Activated T-helper 9 cell treated with anti-CD3 and anti-CD28 coated beads, Interleukin-2, amount 50 U/mL, for 16 hours (primary cell): ENCODE results near the gene INTS11.

ENCODE experiments used
- DNase-seq: peaks from one replicate; pipeline ENCODE4 v3.0.0-alpha.2; 2020; ENCODE audit warnings: low read depth

INTS11 gene

GRCh38 chr1:1285102-1285571 lies 39.3 kb downstream of the INTS11 start:
- no peak for DNase-seq

- DNase-seq: no peak
Observed at GRCh38 chr1:1284221-1285101, 40.0 kb downstream of the INTS11 start.

- no peak for DNase-seq
Observed at GRCh38 chr1:1283821-1284220, 40.6 kb downstream of the INTS11 start.

GRCh38 chr1:1282998-1283397 lies 41.5 kb downstream of the INTS11 start:
- DNase-seq: no peak

GRCh38 chr1:1281533-1282321 lies 42.7 kb downstream of the INTS11 start:
- DNase-seq: no peak

GRCh38 chr1:1280782-1281481 lies 43.5 kb downstream of the INTS11 start:
- no peak for DNase-seq

GRCh38 chr1:1279028-1279427 lies 45.4 kb downstream of the INTS11 start:
- no peak for DNase-seq

- no peak for DNase-seq
Observed at GRCh38 chr1:1278620-1279019, 45.8 kb downstream of the INTS11 start.

GRCh38 chr1:1275836-1276235 lies 48.6 kb downstream of the INTS11 start:
- DNase-seq: no peak

- no peak for DNase-seq
Observed at GRCh38 chr1:1274931-1275431, 49.5 kb downstream of the INTS11 start.

GRCh38 chr1:1274299-1274930 lies 50.0 kb downstream of the INTS11 start:
- no peak for DNase-seq

GRCh38 chr1:1273512-1274298 lies 50.8 kb downstream of the INTS11 start, which contains the start of gene UBE2J2:
TSS of gene UBE2J2 (minus strand) at chr1:1273854. CDS start at chr1:1267992, 5,862 bp downstream.
- DNase-seq: peak; percentile 91

GRCh38 chr1:1273209-1273511 lies 51.3 kb downstream of the INTS11 start:
- DNase-seq: no peak

GRCh38 chr1:1272341-1273208 lies 51.9 kb downstream of the INTS11 start:
- no peak for DNase-seq

- DNase-seq: no peak
Observed at GRCh38 chr1:1270813-1271212, 53.6 kb downstream of the INTS11 start.

- no peak for DNase-seq
Observed at GRCh38 chr1:1268284-1268682, 56.2 kb downstream of the INTS11 start.

- DNase-seq: no peak
Observed at GRCh38 chr1:1267488-1268283, 56.8 kb downstream of the INTS11 start.

- no peak for DNase-seq
Observed at GRCh38 chr1:1264868-1265272, 59.6 kb downstream of the INTS11 start.

GRCh38 chr1:1264026-1264425 lies 60.4 kb downstream of the INTS11 start:
- DNase-seq: no peak
